ENCODE measurements around the gene TSEN54. TPM values are rescaled to one million over a fixed set of nuclear protein-coding genes. Genes with fewer than 3 reads are reported as not detected.

The TSEN54 gene
- polyA plus RNA-seq, 1 donor (not counting 4 experiments of a cell fraction or from before 2014, with no cell fraction given): 24.1 TPM

GRCh38 chr17:75570772-75571171 lies 54.4 kb downstream of the TSEN54 start:
- Histone ChIP-seq H3K36me3 (ENCODE audit: control insufficient read depth in 2 of 2, extremely low read depth in 1 of 2, insufficient read depth in 2 of 2, low read length in 2 of 2) (peaks cover 4 to 20% of the 10 kb centered on the region in 2 experiments), H3K4me2 (ENCODE audit: control insufficient read depth, extremely low read depth, insufficient read depth, low read depth, low read length) (no peak overlapping the region), H3K4me3 (ENCODE audit: control insufficient read depth in 2 of 3, extremely low read depth in 1 of 3, insufficient read depth in 2 of 3, low read depth in 1 of 3, low read length in 3 of 3) (no peak overlapping the region), H3K9me3 (ENCODE audit: control insufficient read depth, low read depth, low read length) (no peaks in the 10 kb centered on the region), H3K9me1 (ENCODE audit: control insufficient read depth, extremely low read depth, insufficient read depth, low read length) (no peaks in the 10 kb centered on the region), H3K79me2 (ENCODE audit: control insufficient read depth, insufficient read depth, low read length) (no peaks in the 10 kb centered on the region), H3K27ac (ENCODE audit: control insufficient read depth, insufficient read depth, low read length) (no peak overlapping the region), H3K4me1 (ENCODE audit: control insufficient read depth, extremely low read depth, insufficient read depth, low read length) (no peaks in the 10 kb centered on the region), H3K9ac (ENCODE audit: control insufficient read depth, extremely low read depth, insufficient read depth, low read length) (no peak overlapping the region), H2AFZ (ENCODE audit: control insufficient read depth, low read length) (no peak overlapping the region), H3K27me3 (ENCODE audit: control insufficient read depth, extremely low read depth, insufficient read depth, low read length) (no peaks in the 10 kb centered on the region), H4K20me1 (ENCODE audit: control insufficient read depth, extremely low read depth, insufficient read depth, low read length) (no peaks in the 10 kb centered on the region)
- FAIRE-seq: no peak
- dilution Hi-C loops (cut with MboI; ENCODE audit: extremely low pct_ligation_motif_present, low sequenced_read_pairs): no loop called here
- TF ChIP-seq EZH2 (IDR thresholded peaks at IDR 0.05; ENCODE audit: low read length): no peak
- TF ChIP-seq CTCF (optimal IDR thresholded peaks at IDR 0.05 in 1 of 3, IDR thresholded peaks at IDR 0.05 in 1 of 3, conservative IDR thresholded peaks at IDR 0.05 in 1 of 3; ENCODE audit: extremely low read depth in 1 of 3, insufficient read depth in 2 of 3, low read length in 3 of 3): no peak
- DNase-seq (ENCODE audit: low read depth, low spot score): no peak

GRCh38 chr17:75571197-75571884 lies 55.0 kb downstream of the TSEN54 start:
- peaks cover 4 to 15% of the 10 kb centered on the region in 2 experiments for H3K36me3 ChIP-seq (ENCODE audit: control insufficient read depth in 2 of 2, extremely low read depth in 1 of 2, insufficient read depth in 2 of 2, low read length in 2 of 2)
- H2AFZ ChIP-seq (ENCODE audit: control insufficient read depth, low read length): no peak overlapping the region
- no peak for TF ChIP-seq EZH2 (IDR thresholded peaks at IDR 0.05; ENCODE audit: low read length)
- no peak for TF ChIP-seq CTCF (optimal IDR thresholded peaks at IDR 0.05 in 1 of 3, IDR thresholded peaks at IDR 0.05 in 1 of 3, conservative IDR thresholded peaks at IDR 0.05 in 1 of 3; ENCODE audit: extremely low read depth in 1 of 3, insufficient read depth in 2 of 3, low read length in 3 of 3)

More at GRCh38 chr17:75571197-75571884, 55.0 kb downstream of the TSEN54 start:
- no peak for FAIRE-seq
- dilution Hi-C loops (cut with MboI; ENCODE audit: extremely low pct_ligation_motif_present, low sequenced_read_pairs): no loop called here
- no peaks in the 10 kb centered on the region for H4K20me1 ChIP-seq (ENCODE audit: control insufficient read depth, extremely low read depth, insufficient read depth, low read length)
- no peak overlapping the region for H3K4me3 ChIP-seq (ENCODE audit: control insufficient read depth in 2 of 3, extremely low read depth in 1 of 3, insufficient read depth in 2 of 3, low read depth in 1 of 3, low read length in 3 of 3)
- H3K27me3 ChIP-seq (ENCODE audit: control insufficient read depth, extremely low read depth, insufficient read depth, low read length): no peaks in the 10 kb centered on the region
- no peaks in the 10 kb centered on the region for H3K79me2 ChIP-seq (ENCODE audit: control insufficient read depth, insufficient read depth, low read length)
- no peak overlapping the region for H3K4me2 ChIP-seq (ENCODE audit: control insufficient read depth, extremely low read depth, insufficient read depth, low read depth, low read length)
- no peaks in the 10 kb centered on the region for H3K4me1 ChIP-seq (ENCODE audit: control insufficient read depth, extremely low read depth, insufficient read depth, low read length)
- H3K9ac ChIP-seq (ENCODE audit: control insufficient read depth, extremely low read depth, insufficient read depth, low read length): no peak overlapping the region
- no peaks in the 10 kb centered on the region for H3K9me1 ChIP-seq (ENCODE audit: control insufficient read depth, extremely low read depth, insufficient read depth, low read length)
- DNase-seq (ENCODE audit: low read depth, low spot score): no peak
- no peaks in the 10 kb centered on the region for H3K9me3 ChIP-seq (ENCODE audit: control insufficient read depth, low read depth, low read length)
- no peak overlapping the region for H3K27ac ChIP-seq (ENCODE audit: control insufficient read depth, insufficient read depth, low read length)

All from keratinocyte (primary cell).